ENCODE data around the gene C3orf33. TPM values are rescaled to one million over a fixed set of nuclear protein-coding genes. Genes with fewer than 3 reads are reported as not detected.
"Not testable (repeated sequence)": the region's sequence is repeated elsewhere in the genome, so short reads cannot be mapped to it uniquely, and the experiment has no call there.

The C3orf33 gene
- polyA plus RNA-seq, 2 donors: 0.57 to 0.98 TPM

DNA sequence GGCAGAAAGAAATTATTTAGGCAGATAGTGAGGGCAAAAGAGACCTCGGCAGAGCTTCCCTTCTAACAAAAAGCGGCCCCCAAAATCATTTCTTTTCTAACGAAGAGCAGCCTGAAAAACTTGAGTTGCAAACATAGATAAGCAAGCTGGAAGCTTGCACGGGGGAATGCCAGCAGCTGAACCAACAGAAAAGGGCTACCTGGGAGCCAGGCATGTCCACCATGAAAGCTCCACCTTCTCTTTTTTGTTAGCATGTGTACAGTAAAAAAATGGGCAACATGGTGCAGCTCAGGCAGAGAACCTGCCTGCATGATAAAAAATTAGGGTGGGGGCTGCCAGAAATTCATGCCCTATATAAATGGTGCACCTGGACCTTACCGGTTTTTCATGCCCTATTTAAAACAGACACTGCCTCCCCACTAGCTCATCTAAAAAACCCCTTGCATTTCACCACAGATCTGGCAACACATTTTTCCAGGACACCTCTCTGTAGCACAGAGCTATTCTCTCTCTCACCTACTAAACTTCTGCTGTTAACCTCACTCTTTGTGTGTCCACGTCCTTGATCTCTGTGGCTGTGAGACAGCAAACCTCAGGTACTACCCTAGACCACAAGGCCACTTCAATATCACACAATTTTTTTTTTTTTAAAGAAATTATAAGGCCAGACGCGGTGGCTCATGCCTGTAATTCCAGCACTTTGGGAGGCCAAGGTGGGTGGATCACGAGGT, 29.4 kb upstream of the C3orf33 start:
- 77 to 85% methylated on average over 9 of the region's 9 CpGs for whole genome bisulfite sequencing, 2 donors
- Histone ChIP-seq H3K36me3 (ENCODE audit: control insufficient read depth in 2 of 2, insufficient read depth in 2 of 2, low read length in 1 of 2) (no peaks in the 10 kb centered on the region), H3K27me3 (ENCODE audit: control insufficient read depth in 1 of 2, insufficient read depth in 2 of 2, low read length in 2 of 2) (no peaks in the 10 kb centered on the region), H3K27ac (ENCODE audit: low read depth in 2 of 2, low read length in 1 of 2) (no peak overlapping the region), H3K4me3 (ENCODE audit: low read depth in 1 of 2, low read length in 2 of 2) (no peak overlapping the region), H3K4me1 (ENCODE audit: control insufficient read depth in 2 of 2, insufficient read depth in 2 of 2, low read length in 1 of 2) (no peaks in the 10 kb centered on the region), H3K9me3 (ENCODE audit: control insufficient read depth in 2 of 2, insufficient read depth in 1 of 2, low read depth in 1 of 2, low read length in 1 of 2) (no peaks in the 10 kb centered on the region)

DNA sequence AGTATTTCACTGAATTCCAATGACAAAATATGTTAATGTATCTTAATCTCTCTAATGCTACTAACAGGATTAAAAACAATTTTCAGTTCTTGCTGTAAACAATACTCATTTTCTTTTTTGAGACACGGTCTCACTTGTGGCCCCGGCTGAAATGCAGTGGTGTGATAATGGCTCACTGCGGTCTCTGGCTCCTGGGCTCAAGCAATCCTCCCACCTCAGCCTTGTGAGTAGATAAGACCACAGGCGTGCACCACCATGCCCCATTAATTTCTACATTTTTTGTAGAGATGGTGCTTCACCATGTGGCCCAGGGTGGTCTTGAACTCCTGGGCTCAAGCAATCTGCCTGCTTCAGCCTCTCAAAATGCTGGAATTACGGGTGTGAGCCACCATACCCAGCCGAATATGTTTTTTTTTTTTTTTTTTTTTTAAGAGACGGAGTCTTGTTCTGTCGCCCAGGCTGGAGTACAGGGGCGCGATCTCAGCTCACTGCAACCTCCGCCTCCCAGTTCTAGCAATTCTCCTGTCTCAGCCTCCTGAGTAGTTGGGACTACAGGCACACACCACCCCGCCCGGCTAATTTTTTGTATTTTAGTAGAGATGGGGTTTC, 22.5 kb upstream of the C3orf33 start:
- not testable (repeated sequence) for H3K4me1 ChIP-seq (ENCODE audit: control insufficient read depth in 2 of 2, insufficient read depth in 2 of 2, low read length in 1 of 2); H3K27me3 ChIP-seq (ENCODE audit: control insufficient read depth in 1 of 2, insufficient read depth in 2 of 2, low read length in 2 of 2); H3K4me3 ChIP-seq (ENCODE audit: low read depth in 1 of 2, low read length in 2 of 2); H3K9me3 ChIP-seq (ENCODE audit: control insufficient read depth in 2 of 2, insufficient read depth in 1 of 2, low read depth in 1 of 2, low read length in 1 of 2); H3K27ac ChIP-seq (ENCODE audit: low read depth in 2 of 2, low read length in 1 of 2); H3K36me3 ChIP-seq (ENCODE audit: control insufficient read depth in 2 of 2, insufficient read depth in 2 of 2, low read length in 1 of 2)
- WGBS, 2 donors: 96 to 97% methylated on average over 13 of the region's 13 CpGs

DNA sequence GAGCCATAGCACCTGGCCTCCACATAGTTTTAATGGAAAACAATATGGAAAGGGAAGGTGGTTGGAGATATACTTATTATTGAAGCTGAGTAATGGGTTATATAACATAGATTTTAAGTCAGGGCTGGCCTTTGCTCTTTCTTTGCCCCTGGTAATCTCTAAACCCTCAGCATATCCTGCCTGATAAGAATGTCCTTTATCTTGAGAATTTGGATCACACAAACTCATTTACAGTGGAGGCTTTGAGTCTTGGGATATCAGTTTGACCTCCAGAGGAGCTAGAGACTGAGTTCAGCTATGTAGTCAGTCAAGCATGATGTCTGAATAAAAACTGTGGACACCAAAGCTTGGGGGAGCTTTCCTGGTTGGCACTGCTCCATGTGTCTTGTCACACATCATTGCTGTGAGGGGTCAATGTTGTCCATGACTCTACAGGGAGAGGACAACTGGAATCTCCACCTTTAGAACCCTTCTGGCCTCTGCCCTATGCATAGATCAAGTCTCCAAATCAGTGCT, 9.0 kb upstream of the C3orf33 start:
- Histone ChIP-seq H3K36me3 (ENCODE audit: control insufficient read depth in 2 of 2, insufficient read depth in 2 of 2, low read length in 1 of 2) (no peaks in the 10 kb centered on the region), H3K27ac (ENCODE audit: low read depth in 2 of 2, low read length in 1 of 2) (no peak overlapping the region), H3K9me3 (ENCODE audit: control insufficient read depth in 2 of 2, insufficient read depth in 1 of 2, low read depth in 1 of 2, low read length in 1 of 2) (no peaks in the 10 kb centered on the region), H3K27me3 (ENCODE audit: control insufficient read depth in 1 of 2, insufficient read depth in 2 of 2, low read length in 2 of 2) (no peaks in the 10 kb centered on the region), H3K4me1 (ENCODE audit: control insufficient read depth in 2 of 2, insufficient read depth in 2 of 2, low read length in 1 of 2) (no peaks in the 10 kb centered on the region), H3K4me3 (ENCODE audit: low read depth in 1 of 2, low read length in 2 of 2) (no peak overlapping the region)

DNA sequence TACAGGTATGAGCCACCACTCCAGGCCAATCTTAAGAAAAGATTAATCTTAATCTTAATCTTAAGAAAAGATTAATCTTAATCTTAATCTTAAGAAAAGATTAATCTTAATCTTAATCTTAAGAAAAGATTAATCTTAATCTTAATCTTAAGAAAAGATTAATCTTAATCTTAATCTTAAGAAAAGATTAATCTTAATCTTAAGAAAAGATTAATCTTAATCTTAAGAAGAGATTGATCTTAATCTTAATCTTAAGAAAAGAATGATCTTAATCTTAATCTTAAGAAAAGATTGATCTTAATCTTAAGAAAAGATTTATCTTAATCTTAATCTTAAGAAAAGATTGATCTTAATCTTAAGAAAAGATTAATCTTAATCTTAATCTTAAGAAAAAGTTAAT, 7.1 kb upstream of the C3orf33 start:
- not testable (repeated sequence) for H3K27me3 ChIP-seq (ENCODE audit: control insufficient read depth in 1 of 2, insufficient read depth in 2 of 2, low read length in 2 of 2)

DNA sequence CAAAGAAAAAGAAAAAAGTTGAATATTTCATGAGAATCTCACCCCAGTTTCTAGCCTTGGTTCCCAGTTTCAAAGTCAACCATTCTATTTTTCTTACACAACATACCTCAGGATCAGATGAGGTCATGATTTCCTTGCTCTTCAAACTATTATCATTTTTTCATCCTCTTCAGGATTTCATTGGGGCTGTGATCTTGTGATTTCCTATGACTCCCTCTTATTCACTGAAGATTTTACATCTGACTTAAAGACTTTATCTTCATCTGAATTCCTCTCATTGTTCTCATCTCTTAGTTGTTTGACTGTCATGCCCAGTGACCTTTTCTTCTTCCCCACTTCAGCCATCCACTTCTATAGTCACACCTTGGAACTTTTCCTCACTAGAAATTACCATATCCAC, 3.1 kb upstream of the C3orf33 start:
- Histone ChIP-seq H3K27me3 (ENCODE audit: control insufficient read depth in 1 of 2, insufficient read depth in 2 of 2, low read length in 2 of 2) (no peaks in the 10 kb centered on the region), H3K36me3 (ENCODE audit: control insufficient read depth in 2 of 2, insufficient read depth in 2 of 2, low read length in 1 of 2) (no peaks in the 10 kb centered on the region), H3K4me3 (ENCODE audit: low read depth in 1 of 2, low read length in 2 of 2) (no peak overlapping the region), H3K9me3 (ENCODE audit: control insufficient read depth in 2 of 2, insufficient read depth in 1 of 2, low read depth in 1 of 2, low read length in 1 of 2) (no peaks in the 10 kb centered on the region), H3K27ac (ENCODE audit: low read depth in 2 of 2, low read length in 1 of 2) (no peak overlapping the region), H3K4me1 (ENCODE audit: control insufficient read depth in 2 of 2, insufficient read depth in 2 of 2, low read length in 1 of 2) (no peaks in the 10 kb centered on the region)

More for the DNA sequence above, 7.1 kb upstream of the C3orf33 start:
- H3K27ac ChIP-seq (ENCODE audit: low read depth in 2 of 2, low read length in 1 of 2); H3K36me3 ChIP-seq (ENCODE audit: control insufficient read depth in 2 of 2, insufficient read depth in 2 of 2, low read length in 1 of 2); H3K4me3 ChIP-seq (ENCODE audit: low read depth in 1 of 2, low read length in 2 of 2); H3K9me3 ChIP-seq (ENCODE audit: control insufficient read depth in 2 of 2, insufficient read depth in 1 of 2, low read depth in 1 of 2, low read length in 1 of 2); H3K4me1 ChIP-seq (ENCODE audit: control insufficient read depth in 2 of 2, insufficient read depth in 2 of 2, low read length in 1 of 2): not testable (repeated sequence)

DNA sequence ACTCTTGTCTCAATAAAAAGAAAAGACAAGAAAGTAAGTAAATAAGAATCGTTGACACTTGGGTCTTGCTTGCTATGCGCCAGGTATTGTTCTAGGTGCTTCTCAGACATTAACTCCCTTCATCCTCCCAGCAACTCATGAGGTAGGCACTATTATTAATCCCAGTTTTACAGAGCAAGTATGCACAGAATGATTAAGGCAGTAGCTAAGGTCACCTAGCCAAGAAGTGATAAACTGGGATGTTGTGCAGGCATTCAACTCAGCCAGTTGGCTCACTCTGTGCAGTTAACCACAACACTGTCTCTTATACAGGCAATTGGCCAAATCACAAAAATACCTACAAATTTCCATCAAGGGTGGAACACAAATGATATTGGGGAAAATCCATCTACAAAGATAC, 1.7 kb upstream of the C3orf33 start:
- Histone ChIP-seq H3K27me3 (ENCODE audit: control insufficient read depth in 1 of 2, insufficient read depth in 2 of 2, low read length in 2 of 2) (no peaks in the 10 kb centered on the region), H3K4me3 (ENCODE audit: low read depth in 1 of 2, low read length in 2 of 2) (no peak overlapping the region), H3K4me1 (ENCODE audit: control insufficient read depth in 2 of 2, insufficient read depth in 2 of 2, low read length in 1 of 2) (no peaks in the 10 kb centered on the region), H3K9me3 (ENCODE audit: control insufficient read depth in 2 of 2, insufficient read depth in 1 of 2, low read depth in 1 of 2, low read length in 1 of 2) (no peaks in the 10 kb centered on the region), H3K27ac (ENCODE audit: low read depth in 2 of 2, low read length in 1 of 2) (no peak overlapping the region), H3K36me3 (ENCODE audit: control insufficient read depth in 2 of 2, insufficient read depth in 2 of 2, low read length in 1 of 2) (no peaks in the 10 kb centered on the region)
- WGBS, 2 donors: 80 to 83% methylated on average over 2 of the region's 2 CpGs

DNA sequence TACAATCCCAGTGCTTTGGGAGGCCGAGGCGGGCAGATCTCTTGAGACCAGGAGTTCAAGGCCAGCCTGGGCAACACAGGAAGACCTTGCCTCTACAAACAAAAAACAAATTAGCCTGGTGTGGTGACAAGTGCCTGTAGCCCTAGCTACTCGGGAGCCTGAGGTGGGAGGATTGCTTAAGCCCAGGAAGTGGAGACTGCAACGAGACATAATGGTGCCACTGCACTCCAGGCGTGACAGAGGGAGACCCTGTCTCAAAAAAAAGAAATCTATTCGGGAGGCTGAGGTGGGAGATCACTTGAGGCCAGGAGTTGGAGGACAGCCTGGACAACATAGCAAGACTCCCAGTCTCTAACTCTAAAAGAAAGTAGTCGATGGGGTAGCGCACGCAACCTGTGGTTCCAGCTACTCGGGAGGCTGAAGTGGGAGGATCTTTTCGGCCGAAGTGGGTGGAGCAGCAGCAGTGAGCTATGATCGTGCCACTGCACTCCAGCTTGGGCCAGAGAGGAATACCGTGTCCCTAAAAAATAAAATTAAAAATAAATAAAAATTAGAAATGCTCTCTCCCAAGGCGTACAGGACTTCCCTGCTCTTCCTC, 775 bp downstream of the C3orf33 start:
- Histone ChIP-seq H3K4me1 (ENCODE audit: control insufficient read depth in 2 of 2, insufficient read depth in 2 of 2, low read length in 1 of 2) (no peaks in the 10 kb centered on the region), H3K4me3 (ENCODE audit: low read depth in 1 of 2, low read length in 2 of 2) (peak overlapping the region; percentile 57 to 85), H3K27ac (ENCODE audit: low read depth in 2 of 2, low read length in 1 of 2) (peak overlapping the region in 1 of 2 donors; percentile 58), H3K36me3 (ENCODE audit: control insufficient read depth in 2 of 2, insufficient read depth in 2 of 2, low read length in 1 of 2) (no peaks in the 10 kb centered on the region), H3K9me3 (ENCODE audit: control insufficient read depth in 2 of 2, insufficient read depth in 1 of 2, low read depth in 1 of 2, low read length in 1 of 2) (no peaks in the 10 kb centered on the region), H3K27me3 (ENCODE audit: control insufficient read depth in 1 of 2, insufficient read depth in 2 of 2, low read length in 2 of 2) (no peaks in the 10 kb centered on the region)
- WGBS, 2 donors: 40 to 48% methylated on average over 15 of the region's 15 CpGs

DNA sequence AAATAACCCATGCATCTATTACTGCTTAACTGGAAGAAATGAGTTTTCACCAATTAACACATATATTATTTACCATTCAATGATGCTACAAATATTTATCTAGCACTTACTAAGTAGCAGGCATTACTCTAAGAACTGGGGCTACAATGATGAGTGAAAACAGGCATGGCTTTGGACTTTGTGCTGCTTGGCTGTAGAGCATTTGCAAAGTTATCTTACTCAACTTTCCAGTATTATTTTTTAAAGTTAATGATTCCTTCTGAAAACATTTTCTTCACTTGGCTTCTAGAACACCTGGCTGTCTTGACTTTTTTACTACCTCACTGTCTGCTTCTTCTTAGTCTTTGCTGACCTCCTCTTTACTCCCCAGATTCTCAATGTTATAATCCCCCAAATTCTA, 1.8 kb downstream of the C3orf33 start:
- H3K27me3 ChIP-seq (ENCODE audit: control insufficient read depth in 1 of 2, insufficient read depth in 2 of 2, low read length in 2 of 2): no peaks in the 10 kb centered on the region
- H3K27ac ChIP-seq (ENCODE audit: low read depth in 2 of 2, low read length in 1 of 2): no peak overlapping the region
- H3K4me3 ChIP-seq (ENCODE audit: low read depth in 1 of 2, low read length in 2 of 2): no peak overlapping the region
- no peaks in the 10 kb centered on the region for H3K4me1 ChIP-seq (ENCODE audit: control insufficient read depth in 2 of 2, insufficient read depth in 2 of 2, low read length in 1 of 2)
- no peaks in the 10 kb centered on the region for H3K9me3 ChIP-seq (ENCODE audit: control insufficient read depth in 2 of 2, insufficient read depth in 1 of 2, low read depth in 1 of 2, low read length in 1 of 2)
- no peaks in the 10 kb centered on the region for H3K36me3 ChIP-seq (ENCODE audit: control insufficient read depth in 2 of 2, insufficient read depth in 2 of 2, low read length in 1 of 2)

DNA sequence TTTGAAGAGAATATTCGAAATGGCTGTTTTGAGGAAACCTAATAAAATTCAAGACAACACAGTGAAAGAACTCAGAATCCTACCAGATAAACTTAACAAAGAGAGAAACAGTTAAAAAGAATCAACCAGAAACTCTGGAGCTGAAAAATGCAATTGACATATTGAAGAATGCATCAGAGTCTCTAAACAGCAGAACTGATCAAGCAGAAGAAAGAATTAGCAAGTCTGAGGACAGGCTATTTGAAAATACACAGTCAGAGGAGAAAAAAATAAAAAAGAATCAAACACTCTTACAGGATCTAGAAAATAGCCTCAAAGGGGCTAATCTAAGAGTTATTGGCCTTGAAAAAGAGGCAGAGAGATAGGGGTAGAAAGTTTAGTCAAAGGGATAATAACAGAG, 13.5 kb downstream of the C3orf33 start:
- Histone ChIP-seq H3K36me3 (ENCODE audit: control insufficient read depth in 2 of 2, insufficient read depth in 2 of 2, low read length in 1 of 2) (peaks cover 0 to 6% of the 10 kb centered on the region in 2 donors), H3K27ac (ENCODE audit: low read depth in 2 of 2, low read length in 1 of 2) (no peak overlapping the region), H3K4me3 (ENCODE audit: low read depth in 1 of 2, low read length in 2 of 2) (no peak overlapping the region), H3K4me1 (ENCODE audit: control insufficient read depth in 2 of 2, insufficient read depth in 2 of 2, low read length in 1 of 2) (no peaks in the 10 kb centered on the region), H3K9me3 (ENCODE audit: control insufficient read depth in 2 of 2, insufficient read depth in 1 of 2, low read depth in 1 of 2, low read length in 1 of 2) (no peaks in the 10 kb centered on the region), H3K27me3 (ENCODE audit: control insufficient read depth in 1 of 2, insufficient read depth in 2 of 2, low read length in 2 of 2) (no peaks in the 10 kb centered on the region)
- 93 to 98% methylated on average over 1 of the region's 1 CpG for WGBS, 2 donors

DNA sequence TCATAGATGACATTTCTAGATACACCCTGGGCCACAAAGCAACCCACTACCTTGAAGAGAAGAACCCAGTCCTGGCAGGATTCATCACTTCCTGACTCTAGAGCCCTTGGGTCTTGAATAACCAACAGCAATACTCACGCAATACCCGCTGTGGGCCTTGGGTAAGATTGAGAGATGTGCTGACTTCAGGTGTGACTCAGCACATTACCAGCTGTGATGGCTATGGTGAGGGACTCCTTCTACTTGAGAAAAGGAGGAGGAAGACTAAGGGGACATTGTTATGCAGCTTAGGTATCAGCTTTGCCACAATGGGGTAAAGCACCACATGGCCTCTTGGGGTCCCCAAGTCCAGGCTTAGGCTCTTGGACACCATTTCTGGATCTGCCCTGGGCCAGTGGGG, 14.9 kb downstream of the C3orf33 start:
- WGBS, 2 donors: 98 to 100% methylated on average over 2 of the region's 2 CpGs
- Histone ChIP-seq H3K27ac (ENCODE audit: low read depth in 2 of 2, low read length in 1 of 2) (no peak overlapping the region), H3K36me3 (ENCODE audit: control insufficient read depth in 2 of 2, insufficient read depth in 2 of 2, low read length in 1 of 2) (peaks cover 0 to 6% of the 10 kb centered on the region in 2 donors)

More for the DNA sequence above, 14.9 kb downstream of the C3orf33 start:
- Histone ChIP-seq H3K4me1 (ENCODE audit: control insufficient read depth in 2 of 2, insufficient read depth in 2 of 2, low read length in 1 of 2) (no peaks in the 10 kb centered on the region), H3K9me3 (ENCODE audit: control insufficient read depth in 2 of 2, insufficient read depth in 1 of 2, low read depth in 1 of 2, low read length in 1 of 2) (no peaks in the 10 kb centered on the region), H3K27me3 (ENCODE audit: control insufficient read depth in 1 of 2, insufficient read depth in 2 of 2, low read length in 2 of 2) (no peaks in the 10 kb centered on the region), H3K4me3 (ENCODE audit: low read depth in 1 of 2, low read length in 2 of 2) (no peak overlapping the region)

Data from esophagus (tissue), 2 donors.